HUES64 (cell line): ENCODE results near the gene CAMK2B.
A peak's percentile ranks its signal among the peaks of the same experiment; 100 is the strongest.

Experiments
- H3K27ac ChIP-seq: 2 replicates; pipeline ENCODE4 v1.7.0; 2013; ENCODE audit warnings: low read depth, low read length, inconsistent platforms
- H3K27me3 ChIP-seq: 2 replicates; pipeline ENCODE4 v1.6.1; 2013; ENCODE audit warnings: mild to moderate bottlenecking, low read length; ENCODE audit not compliant: insufficient read depth
- H3K36me3 ChIP-seq: 2 replicates; pipeline ENCODE4 v1.6.1; 2013; ENCODE audit warnings: mild to moderate bottlenecking, low read length; ENCODE audit not compliant: insufficient read depth
- H3K4me1 ChIP-seq: 2 replicates; pipeline ENCODE4 v1.6.1; 2013; ENCODE audit warnings: mild to moderate bottlenecking, low read length, moderate library complexity; ENCODE audit not compliant: insufficient read depth
- H3K4me3 ChIP-seq: 2 replicates; pipeline ENCODE4 v1.5.1; 2013; ENCODE audit warnings: mild to moderate bottlenecking, low read length, moderate library complexity
- H3K9ac ChIP-seq: 2 replicates; pipeline ENCODE4 v1.6.1; 2013; ENCODE audit warnings: mild to moderate bottlenecking, low read depth, low read length
- H3K9me3 ChIP-seq: 2 replicates; pipeline ENCODE4 v1.6.1; 2013; ENCODE audit warnings: low read depth, low read length; ENCODE audit not compliant: insufficient read depth
- WGBS: fragments of 150-250, 120-280 bp; methylation state at CpG from one replicate; pipeline ENCODE4 v1.1.7; 2013; ENCODE audit warnings: missing lambda C conversion rate; 5-methylcytosine and 5-hydroxymethylcytosine counted together

The CAMK2B gene

GRCh38 chr7:44329888-44330287, 4.5 kb upstream of the CAMK2B start:
- Histone ChIP-seq H3K9ac (no peak overlapping the region), H3K27me3 (peaks cover 38% of the 10 kb centered on the region)
- WGBS: 87% methylated on average over 3 of the region's 3 CpGs

GRCh38 chr7:44329081-44329480, 3.7 kb upstream of the CAMK2B start:
- Histone ChIP-seq H3K36me3 (no peaks in the 10 kb centered on the region), H3K27ac (no peak overlapping the region), H3K4me3 (no peak overlapping the region), H3K9me3 (no peaks in the 10 kb centered on the region), H3K27me3 (peaks cover 46% of the 10 kb centered on the region), H3K9ac (no peak overlapping the region), H3K4me1 (no peaks in the 10 kb centered on the region)
- WGBS: 72% methylated on average over 2 of the region's 2 CpGs

More at GRCh38 chr7:44329888-44330287, 4.5 kb upstream of the CAMK2B start:
- H3K4me3 ChIP-seq: no peak overlapping the region
- H3K27ac ChIP-seq: no peak overlapping the region
- no peaks in the 10 kb centered on the region for H3K4me1 ChIP-seq
- H3K9me3 ChIP-seq: no peaks in the 10 kb centered on the region
- H3K36me3 ChIP-seq: no peaks in the 10 kb centered on the region

GRCh38 chr7:44327981-44328380, 2.6 kb upstream of the CAMK2B start:
- Histone ChIP-seq H3K4me3 (no peak overlapping the region), H3K36me3 (no peaks in the 10 kb centered on the region), H3K9ac (no peak overlapping the region), H3K9me3 (no peaks in the 10 kb centered on the region), H3K4me1 (no peaks in the 10 kb centered on the region), H3K27me3 (peaks cover 57% of the 10 kb centered on the region), H3K27ac (no peak overlapping the region)
- WGBS: 87% methylated on average over 4 of the region's 5 CpGs

- Histone ChIP-seq H3K27ac (no peak overlapping the region), H3K36me3 (no peaks in the 10 kb centered on the region), H3K9ac (no peak overlapping the region), H3K9me3 (no peaks in the 10 kb centered on the region), H3K4me1 (no peaks in the 10 kb centered on the region), H3K27me3 (peaks cover 70% of the 10 kb centered on the region), H3K4me3 (no peak overlapping the region)
- WGBS: 67% methylated on average over 11 of the region's 12 CpGs
These were observed 1.1 kb upstream of the CAMK2B start for GRCh38 chr7:44326261-44327125.

- H3K9me3 ChIP-seq: no peaks in the 10 kb centered on the region
- 4% methylated on average over 19 of the region's 23 CpGs for WGBS
- no peaks in the 10 kb centered on the region for H3K4me1 ChIP-seq
- H3K9ac ChIP-seq: no peak overlapping the region
- peaks cover 74% of the 10 kb centered on the region for H3K27me3 ChIP-seq
- H3K36me3 ChIP-seq: no peaks in the 10 kb centered on the region
- H3K27ac ChIP-seq: no peak overlapping the region
- peak overlapping the region; percentile 26 for H3K4me3 ChIP-seq
These were observed 432 bp upstream of the CAMK2B start for GRCh38 chr7:44325811-44326241.

GRCh38 chr7:44324481-44325200, 753 bp downstream of the CAMK2B start:
- no peaks in the 10 kb centered on the region for H3K36me3 ChIP-seq
- no peak overlapping the region for H3K27ac ChIP-seq
- 7% methylated on average over 61 of the region's 61 CpGs for WGBS
- no peaks in the 10 kb centered on the region for H3K9me3 ChIP-seq
- peak overlapping the region; percentile 44 for H3K4me3 ChIP-seq
- no peak overlapping the region for H3K9ac ChIP-seq
- no peaks in the 10 kb centered on the region for H3K4me1 ChIP-seq
- H3K27me3 ChIP-seq: peaks cover 74% of the 10 kb centered on the region

- Histone ChIP-seq H3K27me3 (peaks cover 74% of the 10 kb centered on the region), H3K4me3 (peak overlapping the region; percentile 44; the same call in 1 of the 2 replicates)
- 21% methylated on average over 9 of the region's 9 CpGs for WGBS
These were observed 1.3 kb downstream of the CAMK2B start for GRCh38 chr7:44324204-44324480.

GRCh38 chr7:44323381-44324203, 1.8 kb downstream of the CAMK2B start:
- Histone ChIP-seq H3K27me3 (peaks cover 71% of the 10 kb centered on the region), H3K27ac (no peak overlapping the region), H3K4me3 (0 out of 2 replicates have a peak overlapping the region, but pooled peaks have one; percentile 44), H3K36me3 (no peaks in the 10 kb centered on the region), H3K9me3 (no peaks in the 10 kb centered on the region), H3K9ac (no peak overlapping the region), H3K4me1 (no peaks in the 10 kb centered on the region)
- WGBS: 89% methylated on average over 15 of the region's 17 CpGs

More at GRCh38 chr7:44324204-44324480, 1.3 kb downstream of the CAMK2B start:
- Histone ChIP-seq H3K4me1 (no peaks in the 10 kb centered on the region), H3K36me3 (no peaks in the 10 kb centered on the region), H3K9me3 (no peaks in the 10 kb centered on the region), H3K27ac (no peak overlapping the region), H3K9ac (no peak overlapping the region)

- Histone ChIP-seq H3K4me1 (no peaks in the 10 kb centered on the region), H3K9ac (no peak overlapping the region), H3K27ac (no peak overlapping the region), H3K9me3 (no peaks in the 10 kb centered on the region), H3K4me3 (no peak overlapping the region), H3K36me3 (no peaks in the 10 kb centered on the region), H3K27me3 (peaks cover 65% of the 10 kb centered on the region)
- WGBS: 90% methylated on average over 17 of the region's 17 CpGs
These were observed 2.6 kb downstream of the CAMK2B start for GRCh38 chr7:44322631-44323363.

GRCh38 chr7:44321796-44322195, 3.6 kb downstream of the CAMK2B start:
- WGBS: 94% methylated on average over 18 of the region's 18 CpGs
- no peaks in the 10 kb centered on the region for H3K36me3 ChIP-seq
- H3K9ac ChIP-seq: no peak overlapping the region
- no peak overlapping the region for H3K4me3 ChIP-seq
- peaks cover 55% of the 10 kb centered on the region for H3K27me3 ChIP-seq
- H3K27ac ChIP-seq: no peak overlapping the region
- H3K9me3 ChIP-seq: no peaks in the 10 kb centered on the region
- H3K4me1 ChIP-seq: no peaks in the 10 kb centered on the region
